Choroid plexus epithelial cell (primary cell): Measurements from ENCODE around the gene ATP1A1.

Experiments
- DNase-seq: peaks from one replicate; pipeline ENCODE4 v3.0.0-alpha.2; 2010; ENCODE audit warnings: low read depth
- H3K4me3 ChIP-seq: 2 replicates; pipeline ENCODE4 v1.5.1; 2011; ENCODE audit warnings: low read depth, mild to moderate bottlenecking, control low read depth, low read length, moderate library complexity
- CTCF ChIP-seq: conservative IDR thresholded peaks from 2 replicates; pipeline ENCODE4 v1.5.1; 2011; ENCODE audit warnings: low read depth, mild to moderate bottlenecking, control low read depth, inconsistent platforms, low read length, moderate library complexity

The ATP1A1 gene

GRCh38 chr1:116360429-116361173 is 12.4 kb upstream of the ATP1A1 start:
- DNase-seq, result peak; percentile 43
- no peak for TF ChIP-seq CTCF
- H3K4me3 ChIP-seq, result no peak overlapping the region

- H3K4me3 ChIP-seq, result no peak overlapping the region
- TF ChIP-seq CTCF, result no peak
- DNase-seq, result no peak
Observed at GRCh38 chr1:116361648-116362047, 11.4 kb upstream of the ATP1A1 start.

- no peak for DNase-seq
- no peak overlapping the region for H3K4me3 ChIP-seq
- TF ChIP-seq CTCF, result no peak
Observed at GRCh38 chr1:116362050-116362449, 11.0 kb upstream of the ATP1A1 start.

- no peak for DNase-seq
- no peak for TF ChIP-seq CTCF
- H3K4me3 ChIP-seq, result no peak overlapping the region
Observed at GRCh38 chr1:116365353-116365780, 7.7 kb upstream of the ATP1A1 start.

- no peak for DNase-seq
- H3K4me3 ChIP-seq, result no peak overlapping the region
- TF ChIP-seq CTCF, result no peak
Observed at GRCh38 chr1:116365857-116366256, 7.2 kb upstream of the ATP1A1 start.

- H3K4me3 ChIP-seq, result no peak overlapping the region
- DNase-seq, result no peak
- no peak for TF ChIP-seq CTCF
Observed at GRCh38 chr1:116367256-116367945, 5.6 kb upstream of the ATP1A1 start.
